Thoracic aorta (tissue), 2 donors: ENCODE measurements around the gene LYSMD1. TPM values are rescaled to one million over a fixed set of nuclear protein-coding genes. Genes with fewer than 3 reads are reported as not detected.
A peak's percentile ranks its signal among the peaks of the same experiment; 100 is the strongest.

ENCODE experiments used
- ATAC-seq: fragments of 150-250 bp; one replicate; pipeline ENCODE4 v1.8.0; 2017; ENCODE audit warnings: low read depth; ENCODE audit not compliant: insufficient number of reproducible peaks, low FRiP score
- DNase-seq: peaks from one replicate; pipeline ENCODE4 v3.0.0-alpha.2; 2020; ENCODE audit warnings: low spot score
- H3K27ac ChIP-seq, 2 donors: fragments of 200-600 bp; sonication (generic); 1 replicate in 1 of 2; 2 replicates in 1 of 2; pipeline ENCODE4 v1.5.1; 2016; ENCODE audit warnings: mild to moderate bottlenecking in 2 of 2, moderate library complexity in 2 of 2
- H3K27me3 ChIP-seq: fragments of 200-600 bp; sonication (generic); replicated peaks from 2 replicates; pipeline ENCODE4 v1.6.0; 2016; ENCODE audit warnings: mild to moderate bottlenecking; ENCODE audit not compliant: insufficient read depth
- H3K36me3 ChIP-seq: fragments of 200-600 bp; sonication (generic); one replicate; pipeline ENCODE4 v1.5.1; 2016
- H3K4me1 ChIP-seq, 2 donors: fragments of 200-600 bp; sonication (generic); 1 replicate in 1 of 2; 2 replicates in 1 of 2; pipeline versions ENCODE4 v1.5.1 to v1.6.0; 2016; ENCODE audit warnings: low read depth in 2 of 2, mild to moderate bottlenecking in 1 of 2; ENCODE audit not compliant: control insufficient read depth in 1 of 2
- H3K4me3 ChIP-seq: fragments of 200-600 bp; sonication (generic); 2 replicates; pipeline ENCODE4 v1.5.1; 2016; ENCODE audit warnings: mild to moderate bottlenecking
- H3K9me3 ChIP-seq: fragments of 200-600 bp; sonication (generic); 2 replicates; pipeline ENCODE4 v1.5.1; 2016
- total RNA-seq, 2 donors: library from RNA; depleted of rRNA; stranded (reverse); fragments of >200 nt; gene quantifications; one replicate each; pipeline versions ENCODE4 v1.1.0 to v1.2.3, GENCODE V29; 2016
- TF ChIP-seq, protein P1 (sequence below): fragments of 200-600 bp; sonication (generic); IDR thresholded peaks from one replicate; pipeline ENCODE4 v1.5.1; 2019; ENCODE audit warnings: antibody characterized with exemption

Gene LYSMD1
- total RNA-seq, 2 donors from 2014 or later = 5.6 to 8.7 TPM

DNA sequence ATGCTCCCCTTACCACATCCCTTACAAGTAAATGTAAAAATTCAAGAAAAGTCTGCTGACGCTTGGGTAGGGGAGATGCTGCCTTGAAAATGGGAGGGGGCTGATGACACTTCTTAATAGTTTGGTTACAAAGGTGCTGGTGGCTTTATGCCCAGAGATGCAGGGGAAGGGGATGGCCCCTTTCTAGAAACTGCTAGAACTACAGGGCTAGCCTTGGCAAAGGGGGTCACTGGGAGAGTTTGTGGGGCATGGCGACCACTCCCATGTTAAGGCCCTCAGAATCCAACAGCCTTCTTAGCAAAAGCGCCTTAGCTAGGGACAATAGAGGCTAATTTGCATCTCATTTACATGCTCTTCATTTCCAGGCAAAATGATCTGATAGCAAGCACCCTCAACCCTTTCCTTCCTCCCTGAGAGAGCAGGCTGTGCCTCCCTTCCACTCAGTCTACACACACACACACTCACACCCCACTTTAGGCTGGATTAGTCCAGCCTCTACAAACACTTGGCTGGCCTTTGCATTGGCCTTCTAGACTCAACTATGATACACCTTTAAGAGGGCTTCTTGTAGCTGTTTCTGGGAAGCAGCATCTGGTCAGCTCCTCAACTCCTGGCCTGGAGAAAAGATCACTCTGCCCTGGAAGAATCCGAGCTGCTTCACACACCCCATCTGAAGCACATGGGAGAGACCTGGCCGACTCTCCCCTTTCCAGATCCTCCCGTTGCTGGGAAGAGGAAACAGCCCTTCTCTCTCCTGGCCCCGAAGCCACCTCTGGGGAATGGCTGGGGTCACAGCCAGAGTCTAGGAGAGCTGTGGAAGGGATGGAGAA lies 21.0 kb downstream of the LYSMD1 start:
- Histone ChIP-seq H3K4me3 (peak overlapping the region; percentile 86), H3K27me3 (no peaks in the 10 kb centered on the region), H3K36me3 (no peaks in the 10 kb centered on the region), H3K9me3 (no peaks in the 10 kb centered on the region), H3K27ac (peak overlapping the region in 1 of 2 donors; percentile 23), H3K4me1 (peaks cover 11 to 40% of the 10 kb centered on the region in 2 donors)
- ATAC-seq (no peak), DNase-seq (no peak)
- TF ChIP-seq, protein P1, sequence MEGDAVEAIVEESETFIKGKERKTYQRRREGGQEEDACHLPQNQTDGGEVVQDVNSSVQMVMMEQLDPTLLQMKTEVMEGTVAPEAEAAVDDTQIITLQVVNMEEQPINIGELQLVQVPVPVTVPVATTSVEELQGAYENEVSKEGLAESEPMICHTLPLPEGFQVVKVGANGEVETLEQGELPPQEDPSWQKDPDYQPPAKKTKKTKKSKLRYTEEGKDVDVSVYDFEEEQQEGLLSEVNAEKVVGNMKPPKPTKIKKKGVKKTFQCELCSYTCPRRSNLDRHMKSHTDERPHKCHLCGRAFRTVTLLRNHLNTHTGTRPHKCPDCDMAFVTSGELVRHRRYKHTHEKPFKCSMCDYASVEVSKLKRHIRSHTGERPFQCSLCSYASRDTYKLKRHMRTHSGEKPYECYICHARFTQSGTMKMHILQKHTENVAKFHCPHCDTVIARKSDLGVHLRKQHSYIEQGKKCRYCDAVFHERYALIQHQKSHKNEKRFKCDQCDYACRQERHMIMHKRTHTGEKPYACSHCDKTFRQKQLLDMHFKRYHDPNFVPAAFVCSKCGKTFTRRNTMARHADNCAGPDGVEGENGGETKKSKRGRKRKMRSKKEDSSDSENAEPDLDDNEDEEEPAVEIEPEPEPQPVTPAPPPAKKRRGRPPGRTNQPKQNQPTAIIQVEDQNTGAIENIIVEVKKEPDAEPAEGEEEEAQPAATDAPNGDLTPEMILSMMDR = no peak

DNA sequence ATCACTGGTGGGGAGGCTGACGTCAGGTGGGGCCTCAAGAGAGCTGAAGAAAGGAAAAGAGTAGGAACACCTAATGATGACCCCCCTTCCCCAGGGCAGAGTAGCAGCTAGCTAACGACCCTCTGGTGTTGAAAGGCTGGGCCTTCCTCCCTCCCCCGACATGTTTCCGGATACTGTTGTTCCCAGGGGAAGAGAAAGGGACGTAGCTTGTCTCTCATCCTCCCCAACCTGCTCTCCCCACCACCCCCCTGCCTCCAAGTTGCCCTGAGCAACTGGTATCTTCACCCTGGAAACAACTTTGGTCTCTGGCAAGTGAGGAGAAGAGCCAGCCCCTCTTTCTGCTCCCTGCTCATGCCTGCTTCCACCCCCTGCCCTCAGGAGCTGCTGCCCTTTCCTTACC lies 21.7 kb downstream of the LYSMD1 start:
- Histone ChIP-seq H3K4me3 (no peak overlapping the region), H3K27ac (no peak overlapping the region), H3K4me1 (peaks cover 11 to 40% of the 10 kb centered on the region in 2 donors), H3K36me3 (no peaks in the 10 kb centered on the region), H3K27me3 (no peaks in the 10 kb centered on the region), H3K9me3 (no peaks in the 10 kb centered on the region)
- DNase-seq (no peak), ATAC-seq (no peak)
- TF ChIP-seq, protein P1 = no peak

- no peaks in the 10 kb centered on the region for H3K36me3 ChIP-seq
- H3K27ac ChIP-seq = no peak overlapping the region
- no peak for DNase-seq
- peaks cover 11 to 40% of the 10 kb centered on the region in 2 donors for H3K4me1 ChIP-seq
- no peak for ATAC-seq
- no peaks in the 10 kb centered on the region for H3K9me3 ChIP-seq
- TF ChIP-seq, protein P1 = no peak
- H3K27me3 ChIP-seq = no peaks in the 10 kb centered on the region
- no peak overlapping the region for H3K4me3 ChIP-seq
Measured at GRCh38 chr1:151143057-151143435, 22.7 kb downstream of the LYSMD1 start.

DNA sequence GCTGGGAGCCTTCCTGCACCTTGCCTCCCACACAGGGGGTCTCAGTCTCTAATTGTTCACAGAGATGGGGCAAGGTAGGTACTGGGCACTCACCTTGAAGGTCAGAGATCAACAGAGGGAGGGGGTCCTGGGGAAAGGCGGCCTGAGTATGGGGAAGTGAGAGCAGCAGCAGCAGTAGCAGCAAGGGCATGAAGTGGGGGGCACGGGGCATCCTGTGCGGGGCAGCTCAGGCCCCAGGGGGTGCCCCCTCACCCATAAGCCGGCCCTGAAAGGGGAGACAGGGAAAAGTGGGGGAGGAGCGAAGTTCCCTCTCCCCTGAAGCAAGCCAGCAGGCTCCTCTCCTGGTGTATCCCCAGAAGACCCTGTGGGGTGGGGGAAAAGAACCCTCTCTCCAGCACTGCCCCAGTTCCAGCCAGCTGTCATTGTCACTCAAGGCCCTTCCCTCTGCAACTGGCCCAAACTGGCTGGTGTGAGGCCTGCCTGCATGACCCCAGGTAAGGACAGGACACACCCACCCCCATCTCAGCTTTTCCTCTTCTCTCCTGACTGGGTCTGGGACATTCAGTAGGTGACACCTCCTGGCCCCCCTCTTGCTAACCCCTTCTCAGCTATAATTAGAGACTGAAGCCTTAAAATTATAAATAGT lies 23.2 kb downstream of the LYSMD1 start:
- Histone ChIP-seq H3K9me3 (no peaks in the 10 kb centered on the region), H3K27me3 (no peaks in the 10 kb centered on the region), H3K4me1 (peaks cover 11 to 40% of the 10 kb centered on the region in 2 donors), H3K27ac (no peak overlapping the region), H3K4me3 (no peak overlapping the region), H3K36me3 (no peaks in the 10 kb centered on the region)
- DNase-seq (no peak), ATAC-seq (no peak)
- TF ChIP-seq, protein P1 = no peak

GRCh38 chr1:151137789-151138188 lies 27.9 kb downstream of the LYSMD1 start:
- Histone ChIP-seq H3K9me3 (no peaks in the 10 kb centered on the region), H3K27ac (no peak overlapping the region), H3K27me3 (no peaks in the 10 kb centered on the region), H3K4me1 (peaks cover 0 to 4% of the 10 kb centered on the region in 2 donors), H3K4me3 (no peak overlapping the region), H3K36me3 (peaks cover 5% of the 10 kb centered on the region)
- TF ChIP-seq, protein P1 = no peak
- ATAC-seq = no peak
- no peak for DNase-seq
